Erythroblast (primary cell): ENCODE data around the gene SF3B6.

ENCODE experiments used
- GATA1 ChIP-seq: IDR thresholded peaks from 2 replicates; pipeline ENCODE4 v1.6.1; 2011; ENCODE audit warnings: low read depth, mild to moderate bottlenecking, control low read depth, low read length, moderate library complexity
- POLR2A ChIP-seq: IDR thresholded peaks from 2 replicates; pipeline ENCODE4 v1.6.1; 2011; ENCODE audit warnings: mild to moderate bottlenecking, low read length

DNA sequence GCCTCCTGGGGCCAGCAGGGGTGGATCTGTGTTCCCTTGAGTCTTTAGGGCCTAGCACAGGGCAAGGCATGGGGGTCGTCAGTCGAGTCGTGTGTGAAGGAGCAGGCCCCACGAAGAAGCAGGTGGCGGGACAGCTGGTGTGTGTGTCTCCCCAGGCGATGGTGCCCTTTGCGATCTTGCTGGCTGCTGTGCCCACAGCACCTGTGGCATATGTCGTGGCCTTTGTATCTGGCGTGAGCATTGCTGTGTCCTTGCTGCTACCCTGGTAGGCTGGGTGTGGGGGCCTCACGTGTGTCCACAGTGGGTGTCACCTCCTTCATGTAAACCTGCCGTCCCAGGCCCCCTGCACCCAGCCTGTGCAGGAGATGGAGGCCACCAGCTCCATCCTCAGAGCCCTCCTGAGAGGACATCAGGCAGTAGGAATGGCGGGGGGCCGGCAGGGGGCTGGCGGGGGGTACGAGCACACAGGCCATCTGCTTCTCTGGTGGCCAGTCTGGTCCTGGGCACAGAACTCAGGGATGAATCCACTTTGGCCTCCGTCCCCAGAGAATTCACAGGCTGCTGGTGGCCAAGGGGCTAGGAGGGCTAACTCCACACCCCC, 53.1 kb downstream of the SF3B6 start:
- TF ChIP-seq POLR2A: no peak
- no peak for TF ChIP-seq GATA1
